Panc1 (cell line): ENCODE data around the gene PIK3CD. TPM values are rescaled to one million over a fixed set of nuclear protein-coding genes. Genes with fewer than 3 reads are reported as not detected.

Source experiments
- ATAC-seq: fragments of 200-7000 bp; cut with Tn5 transposase; 2 replicates; pipeline ENCODE4 v1.9.1; 2020; ENCODE audit warnings: mild to moderate bottlenecking, moderate library complexity
- BruUV-seq: library from RNA; stranded (reverse); fragments of 400-500 nt; replicated peaks from 2 replicates; lab custom pipeline; 2021; lab: Mats Ljungman, UMichigan
- CTCF ChIA-PET: fragments of 300-600 bp; sonication (Branson Sonifier 250); formaldehyde crosslinking; loops from one replicate; lab custom pipeline; 2022; ENCODE audit warnings: antibody characterized with exemption; lab: Charles Lee
- POLR2A ChIA-PET: fragments of 300-600 bp; sonication (Branson Sonifier 250); formaldehyde crosslinking; loops from one replicate; lab custom pipeline; 2022; ENCODE audit warnings: antibody characterized with exemption; lab: Charles Lee
- DNase-seq: peaks from one replicate; pipeline ENCODE4 v3.0.0-alpha.2; 2010; ENCODE audit warnings: low read depth, low spot score
- H3K27ac ChIP-seq: 2 replicates; pipeline ENCODE4 v1.5.1; 2011; ENCODE audit warnings: mild to moderate bottlenecking, low read length, inconsistent platforms
- H3K27me3 ChIP-seq: fragments of 200-500 bp; sonication (Bioruptor generic); 2 replicates; pipeline ENCODE4 v1.6.0; 2014; ENCODE audit warnings: low read length, inconsistent platforms; ENCODE audit not compliant: control insufficient read depth, insufficient read depth
- H3K36me3 ChIP-seq: fragments of 200-500 bp; sonication (Bioruptor generic); 2 replicates; pipeline ENCODE4 v1.5.1; 2014; ENCODE audit warnings: inconsistent platforms, mild to moderate bottlenecking, low read length, moderate library complexity; ENCODE audit not compliant: control insufficient read depth, insufficient read depth
- H3K4me1 ChIP-seq: 2 replicates; pipeline ENCODE4 v1.5.1; 2011; ENCODE audit warnings: inconsistent platforms, mild to moderate bottlenecking, low read length, moderate library complexity; ENCODE audit not compliant: control insufficient read depth, insufficient read depth
- H3K4me3 ChIP-seq, 2 experiments: 2 replicates each; pipeline ENCODE4 v1.5.1; 2011 to 2012; ENCODE audit warnings: low read depth in 2 of 2, low read length in 2 of 2, mild to moderate bottlenecking in 2 of 2, inconsistent platforms in 1 of 2, moderate library complexity in 1 of 2
- H3K9me3 ChIP-seq: fragments of 200-500 bp; sonication (Bioruptor generic); 2 replicates; pipeline ENCODE4 v1.5.1; 2014; ENCODE audit warnings: low read depth, mild to moderate bottlenecking, inconsistent platforms, low read length, moderate library complexity; ENCODE audit not compliant: control insufficient read depth, insufficient read depth
- POLR2AphosphoS5 ChIP-seq: IDR thresholded peaks from 2 replicates; pipeline ENCODE4 v1.6.1; 2012; ENCODE audit warnings: mild to moderate bottlenecking, low read depth, low read length, moderate library complexity
- SIN3A ChIP-seq: IDR thresholded peaks from 2 replicates; pipeline ENCODE4 v1.6.1; 2012; ENCODE audit warnings: low read depth, mild to moderate bottlenecking, low read length, moderate library complexity, borderline replicate concordance; ENCODE audit not compliant: insufficient read depth
- TCF7L2 ChIP-seq: IDR thresholded peaks from 2 replicates; pipeline ENCODE4 v1.6.1; 2011; ENCODE audit warnings: mild to moderate bottlenecking, low read depth, low read length, inconsistent platforms
- in situ Hi-C: cut with HindIII; loops from 2 replicates; pipeline ENCODE4 v1.10.0; 2016; ENCODE audit warnings: low sequenced_read_pairs, low pct_unique_long_range_greater_than_20kb
- intact Hi-C: fragments of 100-400 bp; cut with micrococcal nuclease; formaldehyde crosslinking; loops from one replicate; pipeline ENCODE4 v1.10.0; 2022; ENCODE audit not compliant: unreplicated experiment
- total RNA-seq: library from RNA; stranded (reverse); gene quantifications from one replicate; pipeline ENCODE4 v1.2.1, GENCODE V29; 2021; ENCODE audit not compliant: unreplicated experiment
- TF ChIP-seq, protein P1 (sequence below), 2 experiments: IDR thresholded peaks; 2 replicates each; pipeline ENCODE4 v1.6.1; 2011 to 2012; ENCODE audit warnings: low read depth in 2 of 2, control low read depth in 1 of 2, low read length in 1 of 2, mild to moderate bottlenecking in 1 of 2, moderate library complexity in 1 of 2; ENCODE audit not compliant: insufficient read depth in 1 of 2
- TF ChIP-seq, protein P2 (sequence below): fragments of 450-650 bp; IDR thresholded peaks from 2 replicates; pipeline ENCODE4 v1.5.1; 2017; ENCODE audit warnings: mild to moderate bottlenecking

The PIK3CD gene
- total RNA-seq, 1 experiment from 2014 or later = 12.5 TPM

DNA sequence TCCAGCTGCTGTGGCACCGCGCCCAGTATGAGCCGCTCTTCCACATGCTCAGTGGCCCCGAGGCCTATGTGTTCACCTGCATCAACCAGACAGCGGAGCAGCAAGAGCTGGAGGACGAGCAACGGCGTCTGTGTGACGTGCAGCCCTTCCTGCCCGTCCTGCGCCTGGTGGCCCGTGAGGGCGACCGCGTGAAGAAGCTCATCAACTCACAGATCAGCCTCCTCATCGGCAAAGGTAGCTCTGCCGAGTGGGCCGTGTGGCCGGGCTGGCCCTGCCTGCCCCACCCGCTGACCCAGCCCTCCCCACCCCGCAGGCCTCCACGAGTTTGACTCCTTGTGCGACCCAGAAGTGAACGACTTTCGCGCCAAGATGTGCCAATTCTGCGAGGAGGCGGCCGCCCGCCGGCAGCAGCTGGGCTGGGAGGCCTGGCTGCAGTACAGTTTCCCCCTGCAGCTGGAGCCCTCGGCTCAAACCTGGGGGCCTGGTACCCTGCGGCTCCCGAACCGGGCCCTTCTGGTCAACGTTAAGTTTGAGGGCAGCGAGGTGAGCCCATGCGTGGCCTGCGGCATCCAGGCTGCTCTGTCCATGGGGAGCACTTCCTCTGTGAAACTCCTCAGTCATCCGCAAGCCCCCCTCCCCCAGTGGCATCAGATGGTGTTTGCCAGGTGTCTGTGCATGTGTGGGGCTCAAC, 64.2 kb downstream of the PIK3CD start:
- ChIA-PET CTCF (no interaction called here), POLR2A (no interaction called here)
- ATAC-seq (no peak), DNase-seq (no peak)
- intact Hi-C loops = no loop called here
- H3K27me3 ChIP-seq = no peaks in the 10 kb centered on the region
- H3K36me3 ChIP-seq = no peaks in the 10 kb centered on the region
- peaks cover 13% of the 10 kb centered on the region for H3K4me1 ChIP-seq
- no peak overlapping the region for H3K4me3 ChIP-seq
- no TSS peak for BruUV-seq
- no peak overlapping the region for H3K27ac ChIP-seq
- no peaks in the 10 kb centered on the region for H3K9me3 ChIP-seq
- TF ChIP-seq, protein P1, sequence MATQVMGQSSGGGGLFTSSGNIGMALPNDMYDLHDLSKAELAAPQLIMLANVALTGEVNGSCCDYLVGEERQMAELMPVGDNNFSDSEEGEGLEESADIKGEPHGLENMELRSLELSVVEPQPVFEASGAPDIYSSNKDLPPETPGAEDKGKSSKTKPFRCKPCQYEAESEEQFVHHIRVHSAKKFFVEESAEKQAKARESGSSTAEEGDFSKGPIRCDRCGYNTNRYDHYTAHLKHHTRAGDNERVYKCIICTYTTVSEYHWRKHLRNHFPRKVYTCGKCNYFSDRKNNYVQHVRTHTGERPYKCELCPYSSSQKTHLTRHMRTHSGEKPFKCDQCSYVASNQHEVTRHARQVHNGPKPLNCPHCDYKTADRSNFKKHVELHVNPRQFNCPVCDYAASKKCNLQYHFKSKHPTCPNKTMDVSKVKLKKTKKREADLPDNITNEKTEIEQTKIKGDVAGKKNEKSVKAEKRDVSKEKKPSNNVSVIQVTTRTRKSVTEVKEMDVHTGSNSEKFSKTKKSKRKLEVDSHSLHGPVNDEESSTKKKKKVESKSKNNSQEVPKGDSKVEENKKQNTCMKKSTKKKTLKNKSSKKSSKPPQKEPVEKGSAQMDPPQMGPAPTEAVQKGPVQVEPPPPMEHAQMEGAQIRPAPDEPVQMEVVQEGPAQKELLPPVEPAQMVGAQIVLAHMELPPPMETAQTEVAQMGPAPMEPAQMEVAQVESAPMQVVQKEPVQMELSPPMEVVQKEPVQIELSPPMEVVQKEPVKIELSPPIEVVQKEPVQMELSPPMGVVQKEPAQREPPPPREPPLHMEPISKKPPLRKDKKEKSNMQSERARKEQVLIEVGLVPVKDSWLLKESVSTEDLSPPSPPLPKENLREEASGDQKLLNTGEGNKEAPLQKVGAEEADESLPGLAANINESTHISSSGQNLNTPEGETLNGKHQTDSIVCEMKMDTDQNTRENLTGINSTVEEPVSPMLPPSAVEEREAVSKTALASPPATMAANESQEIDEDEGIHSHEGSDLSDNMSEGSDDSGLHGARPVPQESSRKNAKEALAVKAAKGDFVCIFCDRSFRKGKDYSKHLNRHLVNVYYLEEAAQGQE (IDR thresholded peaks at IDR 0.05; ENCODE audit: insufficient read depth in 1 of 2, low read depth in 2 of 2, low read length in 1 of 2) = no peak
- TF ChIP-seq SIN3A = no peak
- TF ChIP-seq, protein P2, sequence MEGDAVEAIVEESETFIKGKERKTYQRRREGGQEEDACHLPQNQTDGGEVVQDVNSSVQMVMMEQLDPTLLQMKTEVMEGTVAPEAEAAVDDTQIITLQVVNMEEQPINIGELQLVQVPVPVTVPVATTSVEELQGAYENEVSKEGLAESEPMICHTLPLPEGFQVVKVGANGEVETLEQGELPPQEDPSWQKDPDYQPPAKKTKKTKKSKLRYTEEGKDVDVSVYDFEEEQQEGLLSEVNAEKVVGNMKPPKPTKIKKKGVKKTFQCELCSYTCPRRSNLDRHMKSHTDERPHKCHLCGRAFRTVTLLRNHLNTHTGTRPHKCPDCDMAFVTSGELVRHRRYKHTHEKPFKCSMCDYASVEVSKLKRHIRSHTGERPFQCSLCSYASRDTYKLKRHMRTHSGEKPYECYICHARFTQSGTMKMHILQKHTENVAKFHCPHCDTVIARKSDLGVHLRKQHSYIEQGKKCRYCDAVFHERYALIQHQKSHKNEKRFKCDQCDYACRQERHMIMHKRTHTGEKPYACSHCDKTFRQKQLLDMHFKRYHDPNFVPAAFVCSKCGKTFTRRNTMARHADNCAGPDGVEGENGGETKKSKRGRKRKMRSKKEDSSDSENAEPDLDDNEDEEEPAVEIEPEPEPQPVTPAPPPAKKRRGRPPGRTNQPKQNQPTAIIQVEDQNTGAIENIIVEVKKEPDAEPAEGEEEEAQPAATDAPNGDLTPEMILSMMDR = no peak
- TF ChIP-seq TCF7L2 = no peak
- no peak for TF ChIP-seq POLR2AphosphoS5
- in situ Hi-C loops = no loop called here

DNA sequence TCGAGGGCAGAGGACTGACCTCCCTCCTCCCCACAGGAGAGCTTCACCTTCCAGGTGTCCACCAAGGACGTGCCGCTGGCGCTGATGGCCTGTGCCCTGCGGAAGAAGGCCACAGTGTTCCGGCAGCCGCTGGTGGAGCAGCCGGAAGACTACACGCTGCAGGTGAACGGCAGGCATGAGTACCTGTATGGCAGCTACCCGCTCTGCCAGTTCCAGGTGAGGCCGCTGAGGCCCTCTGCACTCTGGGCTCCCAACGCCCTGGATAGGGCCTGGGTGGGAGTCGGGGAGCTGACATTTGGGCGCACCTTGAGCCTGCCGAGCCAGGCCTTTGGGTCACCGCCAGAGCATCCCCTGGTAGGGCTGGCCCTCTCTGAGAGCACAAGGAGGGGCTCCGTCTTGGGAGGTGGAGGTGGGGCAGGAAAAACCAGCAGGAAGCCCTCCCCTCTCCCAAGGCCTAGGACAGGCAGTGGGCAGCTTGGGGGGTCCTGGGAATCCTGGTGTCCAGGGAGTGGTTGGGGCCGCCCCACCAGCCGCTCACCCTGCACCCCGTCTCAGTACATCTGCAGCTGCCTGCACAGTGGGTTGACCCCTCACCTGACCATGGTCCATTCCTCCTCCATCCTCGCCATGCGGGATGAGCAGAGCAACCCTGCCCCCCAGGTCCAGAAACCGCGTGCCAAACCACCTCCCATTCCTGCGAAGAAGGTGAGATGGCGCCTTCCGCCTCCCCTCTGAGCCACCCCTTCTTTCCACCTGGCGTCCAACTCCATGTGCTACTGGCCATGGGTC, 65.1 kb downstream of the PIK3CD start:
- ATAC-seq = no peak
- in situ Hi-C loops (no loop called here), intact Hi-C loops (no loop called here)
- H3K27ac ChIP-seq = no peak overlapping the region
- no peak overlapping the region for H3K4me3 ChIP-seq
- ChIA-PET CTCF (no interaction called here), POLR2A (interaction anchor here (0.6 kb wide), 1 partner anchor 93 kb away, joined by 6 read pairs; no protein-coding TSS in a partner anchor)
- TF ChIP-seq, protein P1 (IDR thresholded peaks at IDR 0.05; ENCODE audit: insufficient read depth in 1 of 2, low read depth in 2 of 2, low read length in 1 of 2) = no peak
- TF ChIP-seq TCF7L2 = no peak
- TF ChIP-seq POLR2AphosphoS5 = no peak
- TF ChIP-seq, protein P2 = no peak
- TF ChIP-seq SIN3A = no peak
- H3K9me3 ChIP-seq = no peaks in the 10 kb centered on the region
- H3K27me3 ChIP-seq = no peaks in the 10 kb centered on the region
- H3K4me1 ChIP-seq = peaks cover 13% of the 10 kb centered on the region
- no peak for DNase-seq
- no peaks in the 10 kb centered on the region for H3K36me3 ChIP-seq
- no TSS peak for BruUV-seq
